Spinal cord (tissue), 10 donors: ENCODE measurements around the gene MC4R. TPM values are rescaled to one million over a fixed set of nuclear protein-coding genes. Genes with fewer than 3 reads are reported as not detected.
A peak's percentile ranks its signal among the peaks of the same experiment; 100 is the strongest.

Source experiments
- DNase-seq, 6 donors: peaks; one replicate each; pipeline versions ENCODE4 v3.0.0 to v3.0.0-alpha.2; 2013 to 2015; ENCODE audit warnings: low spot score in 6 of 6, low read depth in 4 of 6
- H3K27ac ChIP-seq: one replicate; pipeline ENCODE4 v1.5.1; 2013; ENCODE audit warnings: low read depth, low read length, control low read depth
- H3K27me3 ChIP-seq: one replicate; pipeline ENCODE4 v1.6.1; 2013; ENCODE audit warnings: low read length; ENCODE audit not compliant: control insufficient read depth, insufficient read depth
- H3K36me3 ChIP-seq: one replicate; pipeline ENCODE4 v1.6.1; 2013; ENCODE audit warnings: low read length; ENCODE audit not compliant: control insufficient read depth, insufficient read depth
- H3K4me1 ChIP-seq: one replicate; pipeline ENCODE4 v1.6.1; 2013; ENCODE audit warnings: low read length; ENCODE audit not compliant: control insufficient read depth, insufficient read depth
- H3K4me3 ChIP-seq: one replicate; pipeline ENCODE4 v1.5.1; 2013; ENCODE audit warnings: low read depth, low read length, control low read depth
- H3K9me3 ChIP-seq: one replicate; pipeline ENCODE4 v1.6.1; 2013; ENCODE audit warnings: low read length; ENCODE audit not compliant: control insufficient read depth, insufficient read depth
- WGBS: methylation state at CpG from one replicate; pipeline ENCODE4 v1.1.5; 2013; ENCODE audit warnings: missing lambda C conversion rate; ENCODE audit not compliant: insufficient coverage; 5-methylcytosine and 5-hydroxymethylcytosine counted together
- polyA plus RNA-seq, 2 donors: library from polyadenylated mRNA; unstranded; fragments of 120-200 nt; gene quantifications; one replicate each; pipeline ENCODE4 v1.2.1, GENCODE V29; 2013; ENCODE audit not compliant: insufficient read length in 2 of 2
- total RNA-seq, 2 donors: library from RNA; depleted of rRNA in 1 of 2; stranded (reverse); fragments of 120-200 nt in 1 of 2; fragments of >200 nt in 1 of 2; gene quantifications; one replicate each; pipeline versions ENCODE4 v1.2.3 to v1.2.4, GENCODE V29; 2013 to 2014
- donor health status: healthy.

MC4R gene
- total and polyA plus RNA-seq, 4 donors: 1.3 to 6.6 (median 4.0) TPM

- Histone ChIP-seq H3K27me3 (no peaks in the 10 kb centered on the region), H3K36me3 (no peaks in the 10 kb centered on the region), H3K4me1 (no peaks in the 10 kb centered on the region), H3K27ac (no peak overlapping the region), H3K4me3 (no peak overlapping the region), H3K9me3 (no peaks in the 10 kb centered on the region)
- WGBS: 87% methylated on average over 2 of the region's 4 CpGs
- DNase-seq: no peak
Measured at GRCh38 chr18:60391571-60392226, 19.1 kb upstream of the MC4R start.

- Histone ChIP-seq H3K36me3 (no peaks in the 10 kb centered on the region), H3K27ac (no peak overlapping the region), H3K9me3 (no peaks in the 10 kb centered on the region), H3K27me3 (no peaks in the 10 kb centered on the region), H3K4me1 (no peaks in the 10 kb centered on the region), H3K4me3 (no peak overlapping the region)
- no CpG with 5 or more reads among the region's 1 CpG for WGBS
- no peak for DNase-seq
Measured at GRCh38 chr18:60389314-60389713, 16.7 kb upstream of the MC4R start.

GRCh38 chr18:60385693-60386092 is 13.1 kb upstream of the MC4R start:
- Histone ChIP-seq H3K4me1 (no peaks in the 10 kb centered on the region), H3K36me3 (no peaks in the 10 kb centered on the region), H3K27me3 (no peaks in the 10 kb centered on the region), H3K9me3 (no peaks in the 10 kb centered on the region), H3K4me3 (no peak overlapping the region), H3K27ac (no peak overlapping the region)
- 88% methylated on average over 5 of the region's 5 CpGs for WGBS
- DNase-seq: no peak

GRCh38 chr18:60383893-60384292 is 11.3 kb upstream of the MC4R start:
- peak in 1 of 6 donors; percentile 82 for DNase-seq

GRCh38 chr18:60377778-60378469 is 5.3 kb upstream of the MC4R start:
- no peak for DNase-seq
- Histone ChIP-seq H3K36me3 (no peaks in the 10 kb centered on the region), H3K4me3 (no peak overlapping the region), H3K27ac (no peak overlapping the region), H3K27me3 (no peaks in the 10 kb centered on the region), H3K9me3 (no peaks in the 10 kb centered on the region), H3K4me1 (no peaks in the 10 kb centered on the region)
- WGBS: no CpG with 5 or more reads among the region's 2 CpGs

More at GRCh38 chr18:60383893-60384292, 11.3 kb upstream of the MC4R start:
- no peaks in the 10 kb centered on the region for H3K4me1 ChIP-seq
- no CpG with 5 or more reads among the region's 2 CpGs for WGBS
- H3K9me3 ChIP-seq: no peaks in the 10 kb centered on the region
- H3K36me3 ChIP-seq: no peaks in the 10 kb centered on the region
- H3K27ac ChIP-seq: no peak overlapping the region
- no peaks in the 10 kb centered on the region for H3K27me3 ChIP-seq
- H3K4me3 ChIP-seq: no peak overlapping the region

GRCh38 chr18:60372132-60372531 is 443 bp downstream of the MC4R start:
- no peak for DNase-seq
- H3K9me3 ChIP-seq: no peaks in the 10 kb centered on the region
- H3K27me3 ChIP-seq: no peaks in the 10 kb centered on the region
- no peaks in the 10 kb centered on the region for H3K4me1 ChIP-seq
- no peaks in the 10 kb centered on the region for H3K36me3 ChIP-seq
- H3K4me3 ChIP-seq: peak overlapping the region; percentile 19
- WGBS: 40% methylated on average over 4 of the region's 4 CpGs
- no peak overlapping the region for H3K27ac ChIP-seq

GRCh38 chr18:60358516-60358915 is 14.1 kb downstream of the MC4R start:
- no peaks in the 10 kb centered on the region for H3K36me3 ChIP-seq
- no peaks in the 10 kb centered on the region for H3K9me3 ChIP-seq
- WGBS: no CpG with 5 or more reads among the region's 1 CpG
- H3K4me1 ChIP-seq: no peaks in the 10 kb centered on the region
- H3K27ac ChIP-seq: no peak overlapping the region
- H3K27me3 ChIP-seq: no peaks in the 10 kb centered on the region
- no peak overlapping the region for H3K4me3 ChIP-seq
- no peak for DNase-seq

- peak in 1 of 6 donors; percentile 58 for DNase-seq
- no peaks in the 10 kb centered on the region for H3K9me3 ChIP-seq
- 60% methylated on average over 2 of the region's 3 CpGs for WGBS
- H3K36me3 ChIP-seq: no peaks in the 10 kb centered on the region
- H3K4me1 ChIP-seq: no peaks in the 10 kb centered on the region
- H3K27me3 ChIP-seq: no peaks in the 10 kb centered on the region
- H3K27ac ChIP-seq: no peak overlapping the region
- H3K4me3 ChIP-seq: no peak overlapping the region
Measured at GRCh38 chr18:60350941-60351340, 21.6 kb downstream of the MC4R start.

- Histone ChIP-seq H3K27me3 (no peaks in the 10 kb centered on the region), H3K9me3 (no peaks in the 10 kb centered on the region), H3K4me3 (no peak overlapping the region), H3K4me1 (no peaks in the 10 kb centered on the region), H3K27ac (no peak overlapping the region), H3K36me3 (no peaks in the 10 kb centered on the region)
- WGBS: 50% methylated on average over 1 of the region's 1 CpG
- peak in 1 of 6 donors; percentile 60 for DNase-seq
Measured at GRCh38 chr18:60350150-60350549, 22.4 kb downstream of the MC4R start.

- Histone ChIP-seq H3K27me3 (no peaks in the 10 kb centered on the region), H3K4me1 (no peaks in the 10 kb centered on the region), H3K9me3 (no peaks in the 10 kb centered on the region), H3K27ac (no peak overlapping the region), H3K36me3 (no peaks in the 10 kb centered on the region), H3K4me3 (no peak overlapping the region)
- no peak for DNase-seq
- whole genome bisulfite sequencing: no CpG with 5 or more reads among the region's 4 CpGs
Measured at GRCh38 chr18:60347526-60348045, 25.0 kb downstream of the MC4R start.
